Measurements from ENCODE around the gene HTRA2.

Gene HTRA2

GRCh38 chr2:74573747-74574562 is 44.2 kb downstream of the HTRA2 start:
- Histone ChIP-seq H3K4me3 (ENCODE audit: low read length) (peak overlapping the region; percentile 39; the same call in 1 of the 2 replicates), H3K79me2 (ENCODE audit: low read length) (no peaks in the 10 kb centered on the region), H3K36me3 (replicated peaks; ENCODE audit: low read depth, low read length) (no peaks in the 10 kb centered on the region), H3K27ac (ENCODE audit: low read length) (no peak overlapping the region), H4K20me1 (ENCODE audit: insufficient read depth, low read length) (no peaks in the 10 kb centered on the region), H2AFZ (ENCODE audit: low read depth, low read length) (peak overlapping the region; percentile 69), H3K9me3 (ENCODE audit: insufficient read depth, low read length) (no peaks in the 10 kb centered on the region), H3K4me1 (ENCODE audit: low read length) (peaks cover 63% of the 10 kb centered on the region), H3K9ac (ENCODE audit: low read length) (peak overlapping the region; percentile 13; the same call in 1 of the 2 replicates), H3K4me2 (ENCODE audit: low read length) (peak overlapping the region; percentile 57), H3K27me3 (ENCODE audit: low read depth, low read length) (no peaks in the 10 kb centered on the region)
- TF ChIP-seq CTCF (IDR thresholded peaks at IDR 0.05; ENCODE audit: low read depth, low read length), result no peak
- TF ChIP-seq EZH2phosphoT487 (IDR thresholded peaks at IDR 0.05; ENCODE audit: low read depth), result no peak

- H3K27ac ChIP-seq (ENCODE audit: low read length), result no peak overlapping the region
- H3K9me3 ChIP-seq (ENCODE audit: insufficient read depth, low read length), result no peaks in the 10 kb centered on the region
- H3K9ac ChIP-seq (ENCODE audit: low read length), result no peak overlapping the region
- no peak overlapping the region for H3K4me2 ChIP-seq (ENCODE audit: low read length)
- no peaks in the 10 kb centered on the region for H3K79me2 ChIP-seq (ENCODE audit: low read length)
- no peaks in the 10 kb centered on the region for H3K36me3 ChIP-seq (replicated peaks; ENCODE audit: low read depth, low read length)
- no peaks in the 10 kb centered on the region for H4K20me1 ChIP-seq (ENCODE audit: insufficient read depth, low read length)
- H3K4me1 ChIP-seq (ENCODE audit: low read length), result peaks cover 64% of the 10 kb centered on the region
- TF ChIP-seq EZH2phosphoT487 (IDR thresholded peaks at IDR 0.05; ENCODE audit: low read depth), result no peak
- TF ChIP-seq CTCF (IDR thresholded peaks at IDR 0.05; ENCODE audit: low read depth, low read length), result no peak
- no peaks in the 10 kb centered on the region for H3K27me3 ChIP-seq (ENCODE audit: low read depth, low read length)
- no peak overlapping the region for H3K4me3 ChIP-seq (ENCODE audit: low read length)
- H2AFZ ChIP-seq (ENCODE audit: low read depth, low read length), result no peak overlapping the region
Observed at GRCh38 chr2:74575320-74575719, 45.6 kb downstream of the HTRA2 start.

GRCh38 chr2:74576211-74576862 is 46.6 kb downstream of the HTRA2 start:
- Histone ChIP-seq H2AFZ (ENCODE audit: low read depth, low read length) (0 out of 2 replicates have a peak overlapping the region, but pooled peaks have one; percentile 19), H3K4me2 (ENCODE audit: low read length) (peak overlapping the region; percentile 56), H3K36me3 (replicated peaks; ENCODE audit: low read depth, low read length) (no peaks in the 10 kb centered on the region)

More at GRCh38 chr2:74576211-74576862, 46.6 kb downstream of the HTRA2 start:
- no peaks in the 10 kb centered on the region for H3K79me2 ChIP-seq (ENCODE audit: low read length)
- peaks cover 54% of the 10 kb centered on the region for H3K4me1 ChIP-seq (ENCODE audit: low read length)
- H4K20me1 ChIP-seq (ENCODE audit: insufficient read depth, low read length), result no peaks in the 10 kb centered on the region
- no peaks in the 10 kb centered on the region for H3K27me3 ChIP-seq (ENCODE audit: low read depth, low read length)
- TF ChIP-seq EZH2phosphoT487 (IDR thresholded peaks at IDR 0.05; ENCODE audit: low read depth) (no peak), CTCF (IDR thresholded peaks at IDR 0.05; ENCODE audit: low read depth, low read length) (no peak)
- no peak overlapping the region for H3K9ac ChIP-seq (ENCODE audit: low read length)
- no peaks in the 10 kb centered on the region for H3K9me3 ChIP-seq (ENCODE audit: insufficient read depth, low read length)
- no peak overlapping the region for H3K4me3 ChIP-seq (ENCODE audit: low read length)
- peak overlapping the region; percentile 76 for H3K27ac ChIP-seq (ENCODE audit: low read length)
